ENCODE data around the gene TPPP3.

The TPPP3 gene

DNA sequence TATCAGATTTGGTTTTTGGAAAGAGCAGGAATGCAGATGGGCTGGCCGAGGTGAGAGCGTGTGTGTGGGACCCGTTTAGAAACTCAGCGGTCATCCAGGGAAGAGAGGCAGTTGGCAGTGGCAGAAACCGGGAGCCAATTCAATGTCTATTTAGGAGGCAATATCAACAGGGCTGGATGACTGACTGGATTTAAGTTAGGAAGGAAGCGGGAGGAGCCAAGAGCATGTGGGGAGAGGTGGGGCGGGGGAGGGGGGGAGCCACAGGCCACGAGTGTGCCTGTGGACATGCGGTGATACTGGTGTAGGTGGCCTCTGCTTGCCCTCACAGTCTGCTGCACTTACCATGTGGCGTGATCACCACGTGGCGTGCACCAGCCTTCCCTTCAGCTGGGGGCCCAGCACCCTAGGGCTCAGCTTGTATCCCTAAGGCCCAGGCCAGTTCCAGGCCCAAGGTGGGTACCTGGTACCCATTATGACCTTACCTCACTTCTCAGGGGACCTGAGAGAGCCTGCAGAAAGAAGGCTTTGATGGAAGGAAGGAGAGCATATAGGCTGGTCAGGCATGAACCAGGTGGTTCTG lies 10.8 kb upstream of the TPPP3 start:
- DNase-seq (ENCODE audit: low spot score) = no peak

DNA sequence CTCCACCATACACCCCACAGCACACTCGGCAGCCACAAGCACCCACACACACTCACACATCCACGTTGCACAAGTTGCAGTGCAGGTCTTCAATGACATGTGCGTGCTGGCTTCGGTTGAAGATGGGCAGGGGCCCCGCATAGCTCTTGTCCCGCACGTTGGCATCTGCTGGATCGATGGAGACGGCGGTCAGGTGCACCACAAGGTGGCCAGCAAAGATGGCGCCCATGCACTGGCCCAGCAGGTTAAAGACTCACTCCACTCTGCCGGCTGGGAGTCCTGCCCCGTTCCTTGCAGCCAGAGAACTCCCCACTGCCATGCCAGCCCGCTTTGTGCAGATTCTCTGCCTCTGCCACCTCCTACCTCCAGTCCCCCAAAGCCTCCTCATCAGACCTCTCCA lies 7.6 kb upstream of the TPPP3 start:
- no peak for DNase-seq (ENCODE audit: low spot score)

DNA sequence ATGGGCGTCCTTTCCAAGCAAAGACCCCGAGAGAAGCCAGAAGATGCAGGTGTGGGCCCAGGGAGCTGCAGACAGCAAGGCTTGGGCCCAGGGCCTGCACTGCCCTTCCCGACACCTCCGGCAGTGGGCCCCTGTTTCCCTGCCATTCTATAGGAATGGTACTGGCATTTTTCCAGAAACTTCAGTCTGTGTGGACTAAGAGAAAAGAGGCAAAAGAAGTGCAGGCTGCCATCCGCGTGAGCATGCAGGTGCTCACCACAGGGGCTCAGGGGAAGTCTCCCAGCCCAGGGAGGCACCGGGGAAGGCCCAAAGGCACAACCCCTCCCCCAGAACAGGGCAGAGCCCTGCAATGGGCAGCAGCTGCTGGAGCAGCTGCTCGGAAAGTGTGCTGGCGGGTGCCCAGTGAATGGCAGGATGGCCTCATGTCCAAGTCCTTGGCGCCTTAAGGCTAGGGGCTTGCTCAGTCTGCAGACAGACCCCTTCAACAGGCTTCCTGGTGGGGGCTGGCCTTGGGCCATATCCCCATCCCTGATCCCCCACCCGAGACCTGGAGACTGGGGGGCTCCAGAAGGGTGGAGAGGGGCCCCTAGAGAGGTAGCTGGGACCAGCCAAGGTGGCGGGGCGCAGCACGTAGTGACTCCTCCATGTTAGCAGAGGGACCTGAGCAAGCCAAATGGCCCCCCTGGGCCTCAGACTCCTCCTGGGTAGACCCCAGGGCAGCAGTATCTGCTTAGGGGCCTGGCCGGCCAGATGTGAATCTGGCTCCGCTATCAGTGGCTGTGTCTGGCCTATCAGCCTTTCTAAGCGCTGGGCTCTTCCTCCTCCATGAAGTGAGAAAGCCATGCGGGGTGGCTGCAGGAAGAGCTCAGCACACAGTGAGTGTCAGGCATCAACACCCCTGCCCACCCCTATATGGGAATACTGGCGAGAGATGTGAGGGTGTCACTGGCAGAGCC lies 6.7 kb upstream of the TPPP3 start:
- DNase-seq (ENCODE audit: low spot score) = no peak

DNA sequence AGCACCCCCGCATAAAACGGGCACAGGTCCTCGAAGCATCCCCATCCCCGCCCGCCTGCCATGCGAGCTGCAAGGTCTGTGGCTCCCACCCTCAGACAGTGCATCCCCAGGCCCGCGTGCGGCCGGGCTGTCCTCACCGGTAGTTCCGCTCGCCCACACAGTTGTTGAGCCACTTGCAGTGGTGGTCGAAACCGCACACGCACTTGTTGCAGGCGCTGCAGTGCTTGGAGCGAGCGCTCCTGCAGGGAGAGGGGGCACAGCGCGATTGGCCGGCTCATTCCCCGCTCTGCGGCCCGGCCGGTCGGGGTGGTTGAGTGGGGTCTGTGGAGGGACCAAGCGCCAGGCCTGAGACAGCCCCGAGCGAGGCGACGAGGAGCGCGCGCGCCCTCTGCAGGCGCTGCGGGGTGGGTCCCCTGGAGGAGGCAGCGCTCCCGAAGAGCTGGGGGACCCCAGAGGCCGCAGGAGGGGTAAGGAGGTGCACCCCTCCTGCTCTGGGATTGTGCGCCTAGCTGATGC lies 6.0 kb upstream of the TPPP3 start:
- no peak for DNase-seq (ENCODE audit: low spot score)

DNA sequence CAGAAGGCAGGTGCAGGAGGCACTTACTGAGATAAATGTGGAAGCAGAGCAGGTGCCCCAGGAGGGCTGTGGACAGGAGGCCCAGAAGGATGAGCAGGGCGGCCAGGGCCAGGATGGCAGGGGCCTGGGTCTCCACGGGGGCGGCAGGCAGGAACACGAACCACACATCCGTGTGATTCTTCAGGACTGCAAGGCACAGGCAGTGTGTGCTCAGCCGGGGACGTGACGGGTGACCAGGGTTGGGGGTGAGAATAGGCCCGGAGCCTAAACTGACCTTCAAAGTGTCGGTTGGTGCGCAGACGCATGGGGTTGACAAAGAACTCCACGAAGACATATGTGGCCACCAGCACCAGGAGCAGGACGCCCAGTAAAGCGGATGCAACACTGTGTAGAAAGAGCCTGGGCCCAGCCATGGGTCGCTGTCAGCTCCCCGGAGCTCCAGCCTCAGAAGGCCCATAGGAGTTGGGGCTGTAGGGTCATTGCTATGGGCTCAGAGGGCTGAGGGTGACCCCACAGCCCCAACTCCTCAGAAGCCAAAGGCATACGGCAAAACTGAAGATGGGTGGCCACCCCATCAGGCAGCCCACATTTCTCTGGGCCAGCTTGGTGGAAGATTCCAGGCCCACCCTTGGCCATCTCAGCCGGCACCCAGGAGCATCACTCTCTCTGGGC lies 5.4 kb upstream of the TPPP3 start:
- DNase-seq (ENCODE audit: low spot score) = no peak

DNA sequence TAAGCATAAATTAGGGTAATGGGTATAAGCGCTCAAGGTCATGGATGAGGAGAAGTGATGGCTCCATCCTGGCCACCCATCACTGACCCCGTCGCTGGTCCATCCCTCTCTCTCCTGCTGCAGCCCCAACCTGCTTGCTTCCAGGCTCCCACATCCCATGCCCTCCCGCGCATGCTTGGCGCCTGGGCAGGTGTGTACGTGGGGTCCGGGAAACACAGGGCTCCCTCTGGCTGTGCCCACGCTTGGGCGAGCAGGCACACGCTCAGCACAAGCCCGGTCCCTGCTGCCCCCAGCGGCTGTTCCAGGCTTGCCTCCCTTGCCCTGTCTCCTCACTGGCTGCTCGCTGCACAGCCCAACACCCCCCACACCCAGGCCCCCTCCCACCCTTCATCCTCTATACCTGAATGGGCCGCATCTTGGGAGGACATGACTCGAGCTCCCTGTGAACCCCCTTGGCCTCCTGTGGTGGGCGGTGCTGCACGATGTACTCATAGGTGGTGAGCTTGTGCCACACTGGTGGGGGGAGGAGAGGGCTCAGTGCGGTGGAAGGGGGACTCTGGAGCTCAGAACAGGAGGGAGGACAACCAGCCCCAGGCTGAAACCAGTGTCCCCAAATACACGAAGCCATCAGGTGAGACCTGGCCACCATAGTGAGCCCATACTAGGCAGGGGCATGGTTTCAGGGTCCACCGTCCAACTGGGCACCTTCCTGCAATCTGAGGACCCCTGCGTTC lies 4.7 kb upstream of the TPPP3 start:
- no peak for DNase-seq (ENCODE audit: low spot score)

DNA sequence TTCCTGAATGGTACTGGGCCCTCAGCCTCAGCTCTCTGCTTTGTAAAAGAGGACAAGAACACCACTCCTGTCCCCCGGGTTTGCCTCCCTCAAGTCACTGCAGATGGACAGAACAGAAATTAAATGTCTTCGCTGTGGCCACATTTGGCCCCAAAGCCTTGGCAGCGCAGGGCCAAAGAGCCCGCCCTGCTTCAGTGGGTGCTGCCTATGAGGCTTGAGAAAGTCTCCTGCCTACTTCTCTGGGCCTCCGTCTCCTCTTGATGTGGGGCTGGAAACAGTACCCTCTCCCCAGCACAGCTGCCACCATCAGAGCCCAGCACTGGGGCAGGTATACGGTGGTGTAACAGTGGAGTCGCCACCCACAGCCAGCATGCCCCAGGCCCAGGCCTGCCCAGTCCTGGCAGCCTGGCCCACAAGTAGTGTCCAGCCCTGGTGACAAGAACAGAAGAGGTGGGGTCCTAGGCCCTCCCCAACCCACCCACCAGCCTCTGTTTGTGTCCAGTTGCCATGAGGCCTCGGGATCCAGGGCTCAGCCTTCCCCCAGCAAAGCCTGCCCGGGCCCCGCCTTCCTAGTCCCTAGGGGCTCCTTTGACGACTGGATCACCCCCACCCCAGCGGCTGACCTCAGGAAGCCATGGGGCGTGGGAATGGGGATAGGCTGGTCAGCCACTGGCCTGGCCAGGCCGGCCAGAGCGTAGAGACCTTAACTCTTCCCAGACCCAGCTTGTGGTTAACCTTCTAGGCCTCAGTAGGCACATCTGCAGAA lies 3.9 kb upstream of the TPPP3 start:
- DNase-seq (ENCODE audit: low spot score) = no peak

DNA sequence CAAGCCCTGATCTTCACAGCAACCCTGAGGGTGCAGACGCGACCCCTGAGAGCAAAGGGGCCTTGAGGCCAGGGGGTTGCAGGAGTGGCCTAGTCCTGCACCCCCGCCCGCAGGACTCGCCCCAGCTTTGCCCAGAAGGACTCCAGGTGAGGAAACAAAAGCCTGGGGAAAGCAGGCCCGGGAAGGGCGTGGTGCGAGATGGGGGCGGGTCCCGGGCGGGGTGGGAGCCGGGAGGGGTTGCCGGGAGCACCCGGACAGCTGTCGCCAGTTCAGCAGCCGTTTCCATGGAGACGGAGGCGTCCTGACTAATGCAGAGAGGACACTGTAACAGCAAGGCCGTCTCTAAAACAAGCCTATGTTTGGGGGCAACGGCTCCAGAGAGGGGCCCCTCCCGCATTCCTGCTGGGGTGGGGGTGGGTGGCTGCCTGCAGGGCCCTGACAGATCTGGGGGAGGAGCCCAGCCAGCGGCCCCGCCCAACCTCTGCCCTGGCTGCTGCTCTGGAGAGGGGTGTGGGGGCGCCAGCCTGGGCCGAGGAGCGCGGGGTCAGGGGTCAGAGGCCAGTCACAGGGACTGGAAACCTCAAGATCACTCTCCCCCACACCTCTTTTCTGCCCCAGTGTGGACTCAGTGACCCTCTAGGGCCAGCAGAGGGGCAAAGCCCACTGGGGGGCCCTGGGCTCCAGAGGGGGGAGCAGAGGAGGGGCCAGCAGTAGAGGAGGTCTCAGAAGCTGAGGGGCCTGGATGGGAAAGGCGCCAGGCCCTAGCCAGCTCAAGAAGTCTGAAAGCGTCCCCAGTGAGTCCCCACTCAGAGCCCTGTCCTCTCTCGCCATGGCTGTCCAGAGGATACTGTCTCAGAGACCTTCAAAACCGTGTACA lies 3.1 kb upstream of the TPPP3 start:
- DNase-seq (ENCODE audit: low spot score) = no peak

DNA sequence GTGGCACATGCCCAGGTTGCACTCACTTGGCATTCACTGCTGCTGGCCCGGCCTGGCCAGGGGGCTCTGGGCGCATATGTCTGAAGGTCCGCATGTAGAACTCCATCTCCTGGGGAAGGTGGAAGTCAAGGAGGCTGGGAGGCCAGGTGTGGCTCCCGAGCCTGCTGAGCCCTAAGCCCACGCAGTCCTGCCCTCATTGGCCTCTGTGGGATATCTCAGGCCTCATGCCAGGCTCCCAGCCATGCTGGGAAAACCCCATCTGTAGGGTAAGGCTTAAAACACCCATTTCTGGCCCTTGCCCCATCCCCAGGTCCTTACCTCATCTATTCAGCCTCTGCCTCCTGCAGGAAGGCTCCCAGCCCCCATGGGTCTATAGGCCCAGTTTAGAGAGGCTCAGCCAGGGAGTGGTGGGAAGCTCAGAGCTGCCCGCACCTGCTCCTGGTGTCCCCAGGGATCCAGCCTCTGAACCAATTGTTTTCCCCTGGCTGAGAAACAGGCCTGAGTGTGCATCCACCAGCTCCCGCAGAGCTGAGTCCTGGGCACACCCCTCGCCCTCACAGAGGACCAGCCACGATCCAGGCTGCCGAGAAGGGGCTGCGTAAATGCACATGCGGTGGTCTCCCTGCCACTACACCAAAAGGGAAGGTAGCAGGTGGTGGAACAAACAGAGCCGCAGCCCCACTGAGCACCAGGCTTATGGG lies 2.3 kb upstream of the TPPP3 start:
- no peak for DNase-seq (ENCODE audit: low spot score)

DNA sequence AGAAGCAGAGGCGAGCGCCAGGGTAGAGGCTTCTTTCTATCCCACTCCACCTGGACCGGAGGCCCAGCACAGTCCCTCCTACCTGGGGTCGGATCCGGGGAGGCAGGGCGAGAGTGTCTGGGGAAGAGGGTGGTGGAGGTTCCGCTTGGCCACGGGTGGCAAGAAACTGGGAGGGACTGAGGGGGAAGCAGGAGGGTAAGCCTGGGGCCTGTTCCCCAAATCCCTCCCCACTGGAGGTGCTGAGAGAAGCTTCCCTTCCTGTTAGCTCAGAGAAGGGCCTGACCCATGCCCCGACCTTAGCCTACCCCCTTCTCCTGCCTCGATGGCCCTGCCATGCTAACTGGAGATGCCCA lies 1.8 kb upstream of the TPPP3 start:
- DNase-seq (ENCODE audit: low spot score) = no peak

DNA sequence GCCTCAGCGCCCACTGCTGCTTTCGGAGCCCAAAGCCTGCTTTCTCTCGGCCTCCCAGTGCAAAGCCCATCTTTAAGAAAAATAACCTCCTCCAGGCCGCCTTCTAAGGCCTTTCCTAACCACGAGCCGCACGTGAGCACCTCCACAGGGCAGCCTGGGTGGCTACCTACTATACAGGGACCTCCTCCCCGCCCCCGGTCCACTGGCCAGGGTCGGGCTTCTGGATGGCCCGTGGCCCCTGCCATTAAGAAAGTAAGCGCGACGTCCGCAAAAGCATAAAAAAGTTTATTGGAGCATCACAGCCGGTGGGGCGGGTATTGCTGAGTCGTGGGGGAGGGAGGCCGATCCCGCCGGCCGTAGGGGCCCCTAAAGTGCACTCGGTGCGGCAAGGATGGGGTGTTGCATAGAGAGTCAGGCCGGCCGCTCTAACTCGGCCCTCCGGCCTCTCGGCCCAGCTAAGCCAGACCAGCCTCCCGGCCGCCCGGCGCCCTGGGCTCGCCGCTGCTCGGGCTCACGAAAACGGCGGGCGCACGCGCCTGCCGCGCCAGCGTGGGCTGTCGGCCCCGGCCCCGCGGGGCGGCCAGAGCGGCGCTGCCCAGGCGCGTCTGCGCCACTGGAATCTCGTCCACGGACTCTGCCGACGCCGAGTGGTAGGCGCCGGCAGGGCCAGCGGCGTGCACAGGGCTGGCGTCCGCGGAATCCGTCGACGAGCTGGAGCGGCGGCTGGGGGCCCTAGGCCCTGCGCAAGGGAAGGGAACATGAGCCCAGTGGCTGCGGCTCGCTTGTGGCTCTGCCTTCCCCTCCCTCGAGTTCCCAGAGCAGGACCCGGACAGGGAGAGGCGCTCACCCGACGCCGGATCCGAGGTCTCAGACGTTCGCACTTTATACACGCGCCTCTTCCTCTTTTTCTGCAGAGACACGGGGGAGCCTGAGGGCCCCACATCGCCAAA lies 1.1 kb upstream of the TPPP3 start:
- no peak for DNase-seq (ENCODE audit: low spot score)

DNA sequence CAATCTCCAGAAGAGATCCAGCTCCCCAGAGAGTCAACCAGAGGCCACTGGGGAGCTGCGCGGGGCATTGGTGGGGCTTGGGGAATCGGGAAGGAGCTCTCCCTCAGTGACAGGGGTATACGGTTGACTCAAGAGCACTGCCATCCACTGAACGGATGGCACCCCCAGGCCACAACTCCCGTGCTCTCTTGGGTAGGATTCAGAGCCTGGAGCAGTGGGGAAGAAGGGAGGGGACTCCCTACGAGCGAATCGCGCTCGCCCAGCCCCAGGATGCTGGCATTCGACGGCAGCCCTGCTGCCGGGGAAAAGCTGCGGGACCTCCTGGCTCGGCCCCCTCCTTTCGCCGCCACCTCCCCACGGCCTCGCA lies 473 bp upstream of the TPPP3 start:
- no peak for DNase-seq (ENCODE audit: low spot score)

DNA sequence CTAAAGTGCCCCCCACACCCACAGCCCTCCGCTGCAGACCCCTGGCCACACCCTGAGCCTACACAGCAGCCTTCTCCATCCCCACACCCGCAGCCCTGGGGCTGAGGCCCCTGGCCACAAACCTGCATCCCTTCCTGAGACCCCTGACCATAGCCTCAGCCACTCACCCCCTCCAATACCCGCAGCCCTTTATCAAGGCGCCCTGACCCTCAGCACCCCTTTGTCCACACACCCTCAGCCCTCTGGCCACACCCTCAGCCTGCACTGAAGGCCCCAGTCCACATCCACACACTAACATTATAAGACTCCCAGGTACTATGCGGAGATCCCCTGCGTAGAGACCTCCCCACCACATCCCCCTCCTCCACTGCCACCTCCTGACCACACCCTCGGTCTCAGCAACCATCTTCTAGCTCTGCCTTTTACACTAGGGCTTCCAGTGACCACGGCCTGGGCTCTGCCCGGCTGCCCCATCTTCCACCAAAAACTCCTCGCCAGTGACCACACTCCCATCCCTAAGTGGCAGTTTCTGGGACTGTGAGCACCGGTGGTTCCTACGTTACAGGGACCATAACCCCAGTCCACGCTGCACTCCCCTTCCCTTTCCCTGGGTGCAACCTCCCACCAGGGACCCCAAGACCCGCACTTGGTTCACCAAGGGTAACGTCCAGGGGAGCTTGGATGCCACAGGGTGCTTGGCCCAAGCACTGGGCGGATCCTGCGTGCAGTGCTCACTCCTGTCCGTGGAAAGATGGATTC lies 818 bp downstream of the TPPP3 start:
- DNase-seq (ENCODE audit: low spot score) = no peak

DNA sequence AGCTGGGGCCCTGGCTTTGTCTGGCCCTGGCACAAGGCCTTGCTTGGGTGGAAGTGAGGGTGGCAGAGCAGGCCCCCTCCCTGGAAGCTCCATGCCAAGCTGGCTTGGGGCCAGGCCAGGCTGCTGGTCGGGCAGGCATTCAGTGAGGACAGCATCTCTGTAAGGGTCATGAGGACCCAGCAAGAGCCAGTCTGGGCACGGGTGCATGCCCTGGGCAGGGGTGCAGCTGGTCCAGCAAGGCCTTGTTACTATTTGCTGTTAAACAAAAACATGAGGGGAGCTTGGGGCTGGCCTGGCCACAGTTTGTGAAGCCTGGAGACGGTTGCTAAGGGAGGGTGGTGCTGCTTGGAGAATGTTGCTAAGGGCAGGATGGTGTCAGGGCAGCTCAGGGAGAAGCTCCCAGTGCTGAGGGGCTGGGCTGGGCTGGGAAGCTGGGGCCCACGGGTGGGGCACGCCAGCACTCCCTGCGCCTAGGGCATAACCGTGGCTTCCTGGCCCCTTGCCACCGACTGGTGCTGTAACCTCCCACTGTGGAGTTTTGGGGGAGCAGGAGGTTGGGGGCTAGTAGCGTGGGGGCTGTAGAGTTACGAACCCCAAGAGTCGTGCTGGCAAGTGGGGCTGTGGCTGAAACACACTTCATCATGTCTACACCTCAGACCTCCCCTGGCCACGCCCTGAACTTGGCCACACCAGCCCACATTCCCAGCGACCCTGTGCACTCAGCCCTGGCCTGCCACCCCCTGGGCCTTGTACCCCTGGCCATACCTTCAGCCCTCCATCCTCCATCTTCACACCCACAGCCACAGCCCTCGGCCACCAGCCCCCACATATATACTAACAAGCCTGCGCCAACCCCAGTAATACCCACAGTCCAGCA lies 1.6 kb downstream of the TPPP3 start:
- DNase-seq (ENCODE audit: low spot score) = no peak

DNA sequence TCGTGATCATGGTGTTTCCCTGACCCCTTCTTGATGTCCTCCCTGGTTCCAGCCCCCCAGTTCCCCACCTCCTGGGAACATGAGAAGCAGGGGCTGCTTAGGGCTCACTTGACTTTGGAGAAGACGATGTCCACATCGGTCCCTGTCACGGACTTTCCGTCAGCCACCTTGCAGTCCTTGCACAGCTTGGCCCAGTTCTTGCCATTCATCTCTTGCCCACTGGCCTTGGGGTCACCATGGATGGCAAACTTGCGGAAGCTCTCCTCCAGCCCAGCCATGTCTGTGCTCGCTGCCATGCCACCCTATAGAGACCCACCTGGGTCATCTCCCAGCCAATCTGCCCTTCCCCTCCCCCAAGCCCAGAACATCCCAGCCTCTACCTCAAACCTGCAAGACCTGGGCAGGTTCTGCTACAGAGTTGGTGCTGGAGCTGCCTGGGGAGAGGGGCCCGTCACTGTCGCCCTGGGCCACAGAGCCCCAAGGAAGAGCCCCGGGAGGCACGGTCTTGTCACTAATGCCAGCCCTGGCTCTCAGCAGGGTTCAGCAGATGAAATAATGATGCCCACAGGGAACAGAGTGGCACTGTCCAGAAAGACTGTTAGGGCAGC lies 2.4 kb downstream of the TPPP3 start:
- DNase-seq (ENCODE audit: low spot score) = no peak

All from COLO829 (cell line).